Activated CD4-positive, alpha-beta T cell treated with anti-CD3 and anti-CD28 coated beads, Interleukin-2, Interleukin-4, amounts not matched to agents 100 ng/mL and 50 ng/mL, durations not matched to agents 16 hours and 8 hours (primary cell): Measurements from ENCODE around the gene SPARCL1.
"Not testable (repeated sequence)": the region's sequence is repeated elsewhere in the genome, so short reads cannot be mapped to it uniquely, and the experiment has no call there.

Experiments
- DNase-seq: peaks from one replicate; pipeline ENCODE4 v3.0.0-alpha.2; 2020; ENCODE audit warnings: low spot score

The SPARCL1 gene

DNA sequence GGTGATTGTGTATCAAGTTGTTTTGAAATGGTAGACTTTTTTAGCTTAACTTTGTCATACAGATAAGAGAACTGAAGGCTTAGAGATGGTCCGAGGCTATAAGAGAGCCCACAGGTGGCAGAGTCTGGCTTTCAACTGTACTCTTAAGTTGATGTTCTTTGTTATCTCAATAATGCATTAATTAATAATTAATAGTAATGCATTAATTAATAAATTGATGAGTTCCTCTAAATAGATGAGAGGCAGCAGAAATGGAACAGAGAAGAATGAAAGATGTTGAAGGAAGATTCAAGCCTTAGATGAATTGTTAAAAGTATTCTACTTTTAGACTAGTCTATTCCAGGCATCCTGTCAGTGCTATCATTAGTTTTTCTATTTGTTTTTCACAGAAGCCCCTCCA lies 84.4 kb downstream of the SPARCL1 start:
- DNase-seq = no peak

DNA sequence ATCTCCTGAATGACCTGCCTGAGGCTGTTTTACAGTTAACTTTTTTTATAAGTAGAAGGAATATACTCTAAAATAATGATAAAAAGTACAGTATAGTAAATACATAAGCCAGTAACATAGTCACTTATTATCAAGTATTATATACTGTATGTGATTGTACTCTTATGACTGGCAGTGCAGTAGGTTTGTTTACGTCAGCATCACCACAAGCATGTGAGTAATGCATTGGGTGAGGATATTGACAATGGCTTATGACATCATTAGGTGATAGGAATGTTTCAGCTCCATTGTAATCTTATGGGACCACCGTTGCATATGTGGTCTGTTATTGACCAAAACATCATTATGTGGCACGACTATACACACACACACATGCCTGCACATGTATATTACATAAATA lies 86.3 kb downstream of the SPARCL1 start:
- DNase-seq = no peak

GRCh38 chr4:87433342-87433741 lies 95.8 kb downstream of the SPARCL1 start:
- no peak for DNase-seq

GRCh38 chr4:87430038-87430437 lies 99.1 kb downstream of the SPARCL1 start:
- DNase-seq = no peak

GRCh38 chr4:87428979-87429378 lies 100.2 kb downstream of the SPARCL1 start:
- DNase-seq = no peak

DNA sequence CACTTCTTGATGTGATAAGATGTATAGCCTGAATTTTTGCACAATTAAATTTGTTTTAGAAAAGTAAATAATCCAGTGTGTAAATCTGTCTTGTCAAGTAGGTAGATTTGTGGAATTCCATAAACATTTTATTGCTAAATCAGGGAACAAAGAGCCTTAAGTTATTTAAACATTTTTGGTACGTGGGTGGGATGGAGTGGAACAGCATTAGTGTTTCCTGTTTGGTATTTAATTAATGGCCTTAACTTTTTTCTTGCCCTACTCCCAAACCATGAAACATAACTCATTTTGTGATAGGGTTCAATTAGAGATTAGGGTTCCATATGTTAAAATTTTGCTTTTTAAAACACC lies 101.7 kb downstream of the SPARCL1 start:
- no peak for DNase-seq

DNA sequence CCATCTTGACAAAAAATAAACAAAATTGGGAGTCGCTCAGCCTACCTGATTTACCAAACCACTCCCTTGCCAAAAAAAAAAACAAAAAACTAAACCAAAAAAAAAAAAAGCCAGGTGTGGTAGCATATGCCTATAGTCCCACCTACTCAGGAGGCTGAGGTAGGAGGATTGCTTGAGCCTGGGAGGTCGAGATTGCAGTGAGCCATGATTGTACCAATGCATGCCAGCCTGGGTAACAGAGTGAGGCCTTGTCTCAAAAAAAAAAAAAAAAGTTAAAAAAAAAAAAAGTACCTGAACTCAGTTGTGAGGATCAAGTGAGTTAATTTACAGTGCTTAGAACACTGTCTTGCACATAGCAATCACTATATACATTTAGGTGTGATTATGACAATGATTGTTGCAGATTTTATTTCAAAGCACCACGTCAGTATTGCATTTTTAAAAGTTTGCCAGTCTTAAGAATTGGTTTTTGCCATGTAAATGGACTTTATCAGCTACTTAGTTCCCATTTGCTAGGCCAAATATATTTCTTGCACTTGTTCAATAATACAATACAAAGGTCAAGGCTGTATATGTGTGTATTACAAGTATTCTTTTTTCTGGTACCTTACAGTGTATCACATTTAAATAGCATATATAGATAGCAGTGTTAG lies 102.2 kb downstream of the SPARCL1 start:
- no peak for DNase-seq

DNA sequence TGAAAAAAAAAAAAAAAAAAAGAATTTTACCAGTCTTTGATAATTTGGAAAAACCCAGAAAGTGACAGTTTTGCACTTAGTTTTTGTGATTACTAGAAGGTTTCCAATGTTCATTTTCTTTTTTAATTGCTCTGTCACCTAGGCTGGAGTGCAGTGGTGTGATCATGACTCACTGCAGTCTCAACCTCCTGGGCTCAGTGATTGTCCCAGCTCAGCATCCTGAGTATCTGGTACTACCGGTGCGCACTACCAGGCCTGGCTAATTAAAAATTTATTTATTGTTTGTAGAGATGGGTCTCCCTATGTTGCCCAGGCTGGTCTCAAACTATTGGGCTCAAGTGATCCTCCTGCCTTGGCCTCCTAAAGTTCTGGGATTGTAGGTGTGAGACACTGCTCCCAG lies 103.5 kb downstream of the SPARCL1 start:
- DNase-seq = no peak

GRCh38 chr4:87424099-87424543 lies 105.1 kb downstream of the SPARCL1 start:
- DNase-seq = not testable (repeated sequence)
